Neural progenitor cell (in vitro differentiated cells): ENCODE results near the gene CD14.
"Not testable (repeated sequence)": the region's sequence is repeated elsewhere in the genome, so short reads cannot be mapped to it uniquely, and the experiment has no call there.

Experiments used
- CTCF ChIP-seq: fragments of 200-600 bp; sonication (generic); IDR thresholded peaks from 2 replicates; pipeline ENCODE4 v1.5.1; 2017; ENCODE audit warnings: antibody characterized with exemption, mild to moderate bottlenecking
- EZH2phosphoT487 ChIP-seq: fragments of 200-600 bp; sonication (generic); IDR thresholded peaks from 2 replicates; pipeline ENCODE4 v1.6.1; 2017; ENCODE audit warnings: antibody characterized with exemption

- TF ChIP-seq CTCF, EZH2phosphoT487: not testable (repeated sequence)
These were observed 27.4 kb upstream of the CD14 start for GRCh38 chr5:140660371-140660770.
